GM03348 (cell line): ENCODE measurements around the gene SPG7.

ENCODE experiments used
- DNase-seq: peaks from one replicate; pipeline ENCODE4 v3.0.0; 2012; ENCODE audit warnings: low spot score

Gene SPG7

GRCh38 chr16:89517128-89517527, 8.9 kb downstream of the SPG7 start:
- no peak for DNase-seq

GRCh38 chr16:89519881-89520280, 11.7 kb downstream of the SPG7 start:
- DNase-seq: no peak

- DNase-seq: no peak
These were observed 14.1 kb downstream of the SPG7 start for GRCh38 chr16:89522287-89522686.

GRCh38 chr16:89523680-89524344, 15.6 kb downstream of the SPG7 start:
- no peak for DNase-seq

GRCh38 chr16:89525146-89525913, 17.1 kb downstream of the SPG7 start:
- no peak for DNase-seq

- DNase-seq: no peak
These were observed 20.9 kb downstream of the SPG7 start for GRCh38 chr16:89529097-89529496.

- no peak for DNase-seq
These were observed 22.5 kb downstream of the SPG7 start for GRCh38 chr16:89530401-89531381.

- DNase-seq: no peak
These were observed 23.8 kb downstream of the SPG7 start for GRCh38 chr16:89531821-89532526.

- DNase-seq: no peak
These were observed 26.1 kb downstream of the SPG7 start for GRCh38 chr16:89534252-89534756.

- DNase-seq: no peak
These were observed 28.2 kb downstream of the SPG7 start for GRCh38 chr16:89536371-89536770.

- no peak for DNase-seq
These were observed 28.8 kb downstream of the SPG7 start for GRCh38 chr16:89536886-89537548.

GRCh38 chr16:89537549-89537925, 29.3 kb downstream of the SPG7 start:
- DNase-seq: no peak

- no peak for DNase-seq
These were observed 30.1 kb downstream of the SPG7 start for GRCh38 chr16:89538286-89538685.

- DNase-seq: no peak
These were observed 32.4 kb downstream of the SPG7 start for GRCh38 chr16:89540557-89540956.

- no peak for DNase-seq
These were observed 33.6 kb downstream of the SPG7 start for GRCh38 chr16:89541792-89542191.

GRCh38 chr16:89544113-89544512, 35.9 kb downstream of the SPG7 start:
- DNase-seq: no peak

- no peak for DNase-seq
These were observed 36.5 kb downstream of the SPG7 start for GRCh38 chr16:89544713-89545043.

- no peak for DNase-seq
These were observed 37.0 kb downstream of the SPG7 start for GRCh38 chr16:89545044-89545830.

GRCh38 chr16:89545831-89546574, 37.8 kb downstream of the SPG7 start:
- no peak for DNase-seq

- no peak for DNase-seq
These were observed 38.6 kb downstream of the SPG7 start for GRCh38 chr16:89546781-89547180.
